ENCODE data around the gene ACVR1B.

Gene ACVR1B

DNA sequence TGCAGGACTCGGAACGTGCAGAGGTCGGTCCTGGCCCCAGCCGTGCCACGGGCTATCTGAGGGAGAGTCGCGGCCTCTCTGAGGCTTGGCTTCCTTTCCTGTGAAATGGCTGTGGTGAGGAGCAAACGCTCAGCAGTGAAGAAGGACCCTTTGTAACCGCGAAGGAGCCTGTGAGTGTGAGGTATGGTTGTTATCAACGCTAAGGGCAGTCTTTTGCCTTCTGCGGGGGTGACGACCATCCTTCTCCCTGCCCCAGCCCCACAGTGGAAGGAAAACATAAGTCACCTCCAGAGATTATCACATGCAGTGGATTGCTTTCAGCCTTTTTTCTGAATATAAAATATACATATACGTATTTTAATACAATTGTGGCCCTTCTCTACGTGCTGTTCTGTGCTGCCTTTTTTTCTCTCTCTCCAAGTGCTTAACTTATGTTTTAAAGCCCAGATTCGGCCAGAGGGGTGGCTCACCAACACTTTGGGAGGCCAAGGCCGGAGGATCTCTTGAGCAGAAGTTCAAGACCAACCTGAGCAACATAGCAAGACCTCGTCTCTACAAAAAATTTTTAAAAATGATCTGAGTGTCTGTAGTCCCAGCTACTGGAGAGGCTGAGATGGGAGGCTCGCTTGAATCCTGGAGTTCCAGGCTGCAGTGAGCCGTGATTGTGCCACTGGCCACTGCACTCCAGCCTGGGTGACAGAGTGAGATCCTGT, 72.6 kb downstream of the ACVR1B start:
- no peak for DNase-seq

DNA sequence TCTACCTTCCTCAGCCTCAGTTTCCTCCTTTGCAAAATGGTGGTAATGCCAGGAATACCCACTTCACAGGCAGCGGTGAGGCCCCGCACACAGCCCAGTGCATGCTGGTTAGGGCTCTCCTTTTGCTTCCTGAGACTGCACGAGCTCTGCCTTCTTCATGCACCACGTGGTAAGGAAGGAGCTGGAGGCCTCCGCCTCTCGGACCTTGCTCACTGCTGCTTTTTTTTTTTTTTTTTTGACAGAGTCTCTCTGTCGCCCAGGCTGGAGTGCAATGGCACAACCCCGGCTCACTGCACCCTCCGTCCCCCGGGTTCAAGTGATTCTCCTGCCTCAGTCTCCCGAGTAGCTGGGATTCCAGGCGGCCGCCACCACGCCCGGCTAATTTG, 73.3 kb downstream of the ACVR1B start:
- DNase-seq: no peak

DNA sequence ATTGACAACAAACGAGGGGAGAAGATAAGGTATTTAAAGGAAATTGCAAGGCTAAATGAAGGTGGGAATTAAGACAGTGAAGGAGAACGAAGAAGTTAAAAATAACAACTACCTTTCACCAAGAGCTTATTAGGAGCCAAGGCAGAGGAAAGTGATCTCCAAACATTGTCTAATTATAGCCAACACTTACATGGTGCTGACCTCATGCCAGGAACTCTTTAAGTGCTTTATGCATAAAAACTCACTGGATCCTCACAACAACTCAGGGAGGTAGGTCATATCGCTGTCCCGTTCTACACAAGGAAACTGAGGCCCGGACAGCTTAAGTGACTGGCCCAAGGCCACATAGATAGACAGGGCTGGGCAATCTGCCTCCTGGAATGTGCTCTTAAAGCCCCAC, 74.8 kb downstream of the ACVR1B start:
- no peak for DNase-seq

DNA sequence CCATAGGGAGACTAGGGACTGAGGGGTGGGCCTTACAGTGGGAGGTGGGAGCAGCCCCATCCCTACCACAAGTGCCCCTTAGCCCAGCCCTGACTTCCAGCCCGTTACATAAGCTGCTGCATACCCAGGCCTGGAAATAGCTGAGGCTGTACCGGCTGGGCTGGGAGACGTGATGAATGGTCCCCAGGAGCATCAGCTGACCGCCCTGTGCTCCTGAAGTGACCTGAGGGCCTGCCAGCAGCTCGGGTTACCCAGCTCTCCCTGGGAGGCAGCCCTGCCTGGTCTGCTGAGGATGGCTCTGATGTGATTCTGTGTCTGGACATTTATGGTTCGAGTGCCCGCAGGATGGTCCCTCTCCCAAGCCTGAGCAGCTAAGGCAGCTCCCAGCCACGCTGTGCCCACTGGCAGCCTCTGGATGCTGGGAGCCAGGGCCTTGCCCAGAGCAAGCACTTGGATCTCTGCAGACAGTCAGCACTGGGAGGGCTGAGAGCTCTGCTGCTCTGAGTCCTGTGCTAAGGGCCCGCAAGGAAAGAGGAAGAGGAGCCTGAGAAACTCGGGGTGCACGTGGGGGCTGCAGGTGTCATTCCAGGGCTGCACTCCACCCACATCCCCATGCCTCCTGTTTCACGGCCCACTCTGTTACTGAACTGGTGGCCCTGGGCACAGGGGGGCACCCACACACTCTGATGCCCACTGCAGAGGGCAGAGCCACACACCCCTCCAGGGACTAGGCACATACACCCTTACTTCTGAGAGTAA, 75.8 kb downstream of the ACVR1B start:
- DNase-seq: no peak

DNA sequence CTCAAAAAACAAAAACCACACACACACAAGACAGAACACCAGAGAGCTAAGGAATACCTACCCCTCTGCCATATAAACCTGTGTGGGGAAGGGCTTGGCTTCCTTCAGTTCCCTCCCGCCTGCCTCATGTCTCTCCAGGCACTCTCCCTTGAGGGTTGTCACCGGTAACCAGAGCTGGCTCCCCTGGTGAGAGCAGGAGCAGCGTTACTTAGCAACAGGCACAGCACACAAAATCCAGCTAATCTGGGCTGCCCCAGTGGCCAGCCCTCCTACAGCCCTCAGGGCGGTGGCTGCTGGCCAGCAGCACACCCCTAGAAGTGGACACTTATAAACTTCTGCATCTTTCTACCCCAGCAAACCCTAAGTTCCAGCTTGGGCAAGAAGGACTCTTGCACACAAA, 78.2 kb downstream of the ACVR1B start:
- DNase-seq: no peak

DNA sequence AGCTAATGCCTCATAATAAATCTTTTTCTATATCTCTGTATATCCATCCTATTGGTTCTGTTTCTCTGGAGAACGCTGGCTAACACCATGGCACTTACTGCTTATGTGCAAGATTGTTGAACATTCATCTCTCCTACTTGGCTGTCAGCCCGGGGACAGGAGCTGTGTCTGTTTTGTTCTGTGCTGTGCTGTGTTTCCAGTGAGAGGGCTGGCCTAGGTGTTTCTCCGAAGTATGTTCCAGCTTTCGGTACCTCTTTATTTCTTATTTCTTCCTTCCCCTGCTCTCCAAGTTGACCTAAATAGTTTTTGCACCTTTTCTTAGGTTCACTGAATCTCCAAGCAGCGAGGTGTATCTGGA, 80.9 kb downstream of the ACVR1B start:
- peak; percentile 49 for DNase-seq

DNA sequence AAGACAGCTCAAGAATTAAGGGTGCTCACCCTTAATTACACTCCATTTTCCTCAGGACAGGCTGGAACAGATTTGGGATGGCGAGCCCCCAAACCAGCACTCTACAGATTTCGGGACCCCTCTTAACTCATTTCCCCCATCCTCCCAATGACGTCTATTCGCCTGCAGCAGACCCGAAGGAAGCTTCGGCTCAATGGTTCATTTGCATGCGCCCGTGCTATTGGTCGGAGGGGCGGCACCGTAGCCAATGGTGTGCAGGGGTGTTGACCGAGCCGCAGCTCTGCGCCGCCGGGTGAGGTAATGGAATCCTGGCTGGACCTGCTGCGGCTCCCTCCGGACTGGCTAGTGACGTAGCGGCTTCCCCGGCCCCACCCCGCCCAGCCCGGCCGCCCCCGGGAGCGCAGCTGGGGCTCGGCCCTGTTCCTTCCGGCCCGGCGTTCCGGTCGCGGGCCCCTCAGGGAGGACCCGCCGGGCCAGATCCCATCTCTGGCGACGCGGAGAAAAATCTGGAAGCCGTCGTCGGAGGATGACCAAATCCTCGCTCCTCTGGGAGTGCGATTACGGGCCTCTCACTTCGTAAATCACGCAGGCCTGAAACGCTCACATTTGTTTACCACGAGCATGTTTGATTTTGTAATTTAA, 81.4 kb downstream of the ACVR1B start:
- DNase-seq: peak; percentile 96

DNA sequence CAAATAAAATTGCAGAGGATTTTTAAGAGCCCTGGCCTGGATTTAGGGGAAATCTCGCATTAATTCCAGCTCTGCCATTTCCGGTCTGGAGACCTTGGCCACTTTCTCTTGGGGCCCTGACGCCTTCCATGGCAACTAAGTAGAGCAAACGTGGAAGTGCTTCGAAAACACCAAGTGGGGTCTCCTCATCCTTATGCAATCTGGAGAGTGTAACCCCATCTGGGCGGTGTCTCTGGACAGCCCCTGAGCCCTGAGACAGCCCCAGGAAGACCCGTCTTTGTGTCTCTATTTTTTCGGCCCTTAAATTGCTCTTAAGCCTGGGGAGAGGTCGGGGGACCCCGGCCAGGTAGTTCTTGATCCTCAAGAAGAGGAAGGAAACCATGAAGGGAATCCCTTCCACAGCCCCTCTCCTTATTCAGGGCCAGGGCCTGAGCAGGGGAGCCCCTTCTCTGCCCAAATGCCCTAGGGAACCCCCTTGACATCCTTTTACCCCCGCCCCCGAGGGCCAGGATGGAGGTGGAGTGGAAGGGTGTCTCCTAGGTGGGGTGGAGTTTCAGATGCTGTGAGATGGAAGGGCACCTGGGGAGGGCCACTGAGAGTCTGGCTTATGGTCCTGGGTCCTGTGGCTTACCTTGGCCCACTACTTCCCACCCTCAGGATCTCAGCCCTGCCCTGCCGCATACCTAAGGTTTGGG, 82.1 kb downstream of the ACVR1B start:
- no peak for DNase-seq

DNA sequence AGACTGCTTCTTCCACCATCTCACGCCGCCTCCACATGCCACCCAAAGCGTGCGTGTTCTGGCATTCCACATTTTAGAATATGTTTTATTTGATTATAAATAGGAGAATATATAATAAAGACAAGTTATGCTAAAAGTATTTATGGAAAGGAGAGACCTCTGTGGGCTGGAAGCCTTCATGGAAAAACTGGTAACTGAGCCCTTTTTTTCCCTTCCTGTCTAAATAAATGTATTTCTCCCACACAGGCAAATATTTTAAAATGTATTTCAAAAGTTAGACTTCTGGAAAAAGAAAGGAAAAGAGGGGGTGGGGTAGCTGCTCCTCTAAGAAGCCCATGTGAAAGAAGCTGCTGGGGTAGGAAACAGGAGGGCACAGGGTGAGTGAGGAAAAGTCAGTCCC, 83.7 kb downstream of the ACVR1B start:
- no peak for DNase-seq

DNA sequence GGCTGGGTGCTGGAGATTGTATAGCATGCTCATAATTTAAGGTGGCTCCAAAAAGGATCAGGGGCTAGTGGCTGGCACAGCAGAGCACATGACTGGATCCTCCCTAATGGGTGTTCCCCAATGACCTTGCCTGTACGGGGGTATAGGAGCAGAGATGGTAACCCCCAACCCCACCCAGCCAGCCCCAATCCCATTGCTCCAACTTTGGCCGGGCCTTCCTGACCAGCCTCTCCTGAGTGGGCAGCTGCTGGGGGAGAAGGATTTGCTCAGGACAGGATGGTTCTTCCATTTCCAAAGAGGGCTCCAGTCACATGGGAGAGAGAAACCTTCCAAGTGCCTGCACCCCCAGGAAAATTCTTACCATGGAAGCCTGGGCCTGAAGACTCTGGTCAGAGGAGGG, 84.4 kb downstream of the ACVR1B start:
- no peak for DNase-seq

DNA sequence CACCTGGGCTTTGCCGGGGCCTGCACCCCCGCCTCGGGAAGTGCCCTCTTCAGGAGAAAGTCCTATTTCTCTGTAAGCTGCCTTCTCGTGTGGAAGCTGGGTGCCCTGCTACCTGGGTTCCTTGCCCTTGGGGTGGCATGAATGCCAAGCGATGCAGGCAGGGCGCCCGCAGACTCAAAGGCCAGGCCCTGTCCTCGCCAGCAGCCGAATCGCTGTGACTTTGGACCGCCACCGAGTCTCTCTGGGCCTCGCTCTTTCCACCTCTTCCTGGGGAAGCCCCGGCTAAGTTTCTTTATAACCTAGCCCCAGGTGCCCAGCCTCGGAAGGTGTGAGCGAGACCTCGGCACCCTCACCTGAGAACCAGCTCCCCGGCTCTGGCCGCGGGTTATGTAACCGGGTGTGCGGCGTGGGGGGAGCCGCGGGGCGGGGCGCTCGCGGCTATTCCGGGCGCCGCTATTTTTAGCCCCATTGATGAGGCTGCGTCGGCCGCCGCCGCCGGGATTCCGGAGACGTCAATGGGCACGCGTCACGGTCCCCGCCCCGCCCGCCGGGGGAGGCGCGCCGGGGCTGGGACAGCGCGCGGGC, 85.2 kb downstream of the ACVR1B start:
- DNase-seq: peak; percentile 80

DNA sequence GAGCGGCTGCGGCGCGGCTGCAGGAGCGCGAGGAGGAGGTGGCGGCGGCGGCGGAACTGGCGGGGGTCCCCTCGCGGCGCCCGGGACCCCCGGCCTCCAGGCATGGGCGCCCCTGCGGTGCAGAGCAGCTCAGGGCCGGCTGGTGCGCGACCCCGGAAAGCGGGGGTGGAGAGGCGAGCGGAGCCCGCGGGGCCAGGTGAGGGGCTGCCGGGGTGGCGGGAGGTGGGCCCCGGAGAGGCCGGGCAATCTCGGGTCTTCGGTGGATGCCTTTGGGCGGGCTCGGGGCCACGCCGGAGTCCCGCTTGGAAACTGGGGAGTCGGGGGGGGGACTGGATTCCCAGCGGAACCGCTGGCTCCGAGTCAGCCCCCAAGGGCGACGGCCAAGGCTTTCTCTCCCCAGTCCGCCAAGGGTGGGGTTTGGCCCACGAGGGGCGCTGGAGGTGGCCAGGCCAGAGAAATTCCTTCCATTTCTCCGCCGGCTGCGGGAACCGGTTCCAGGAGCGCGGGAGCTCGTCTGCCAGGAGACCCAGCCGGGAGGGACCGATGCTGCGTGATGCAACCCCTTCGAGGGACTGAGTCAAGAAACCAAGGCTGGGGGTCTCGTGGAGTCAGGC, 85.9 kb downstream of the ACVR1B start:
- DNase-seq: peak; percentile 54

DNA sequence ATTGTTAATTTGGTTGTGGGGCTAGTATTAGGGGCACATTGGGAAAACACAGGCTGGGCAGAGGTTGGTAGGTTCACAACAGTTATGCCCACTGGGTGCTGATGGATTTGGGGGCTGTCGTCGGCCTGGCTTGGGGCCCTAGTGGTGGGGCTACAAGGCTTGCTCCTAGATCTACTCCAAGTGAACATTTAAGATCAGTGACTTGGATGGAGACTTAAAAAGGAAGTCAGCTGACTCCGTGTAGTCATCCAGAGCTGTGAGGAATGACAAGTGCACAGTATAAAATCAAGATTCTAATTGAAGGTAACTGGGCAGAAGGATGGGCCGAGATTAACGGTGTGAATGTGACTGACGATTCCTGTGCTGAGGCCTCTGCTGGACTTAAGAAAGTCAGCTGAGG, 86.9 kb downstream of the ACVR1B start:
- DNase-seq: no peak

DNA sequence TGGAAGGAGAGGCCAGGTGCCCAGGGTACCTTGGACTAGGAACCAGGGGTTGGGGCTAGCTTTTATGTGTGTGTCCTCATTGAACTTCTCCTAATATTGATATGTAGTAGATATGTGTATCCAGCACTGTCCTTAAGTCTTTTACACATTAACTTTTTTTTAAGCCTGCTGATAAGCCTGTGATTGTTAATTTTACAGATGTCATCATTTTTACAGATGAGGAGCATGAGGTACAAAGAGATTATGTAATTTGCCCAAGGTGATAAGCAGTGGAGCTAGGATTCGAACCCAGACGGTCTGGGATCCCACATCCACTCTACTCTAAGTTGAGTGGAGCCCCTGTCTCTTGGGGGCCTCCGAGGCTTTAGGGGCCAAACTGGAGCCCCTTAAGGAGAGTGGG, 89.5 kb downstream of the ACVR1B start:
- no peak for DNase-seq

DNA sequence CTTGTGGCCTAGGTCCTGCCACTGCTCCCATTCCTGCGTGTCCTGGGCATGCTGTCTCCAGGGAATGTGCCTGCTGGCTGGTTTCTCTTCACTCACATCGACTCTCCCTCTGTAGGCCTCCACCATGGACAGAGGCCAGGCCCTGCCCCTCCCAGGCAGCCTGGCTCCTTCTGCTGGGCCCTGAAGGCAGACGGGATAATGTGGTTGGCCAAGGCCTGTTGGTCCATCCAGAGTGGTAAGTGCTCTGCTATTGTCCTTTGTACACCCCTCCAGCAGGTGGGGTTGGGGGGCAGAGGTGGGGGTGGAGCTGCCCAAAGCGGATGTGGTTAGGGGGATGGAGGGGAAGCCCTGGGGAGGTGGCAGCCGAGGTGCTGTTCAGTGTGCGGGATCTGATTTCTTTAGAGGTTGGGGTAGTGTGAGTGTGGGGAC, 90.2 kb downstream of the ACVR1B start:
- no peak for DNase-seq

DNA sequence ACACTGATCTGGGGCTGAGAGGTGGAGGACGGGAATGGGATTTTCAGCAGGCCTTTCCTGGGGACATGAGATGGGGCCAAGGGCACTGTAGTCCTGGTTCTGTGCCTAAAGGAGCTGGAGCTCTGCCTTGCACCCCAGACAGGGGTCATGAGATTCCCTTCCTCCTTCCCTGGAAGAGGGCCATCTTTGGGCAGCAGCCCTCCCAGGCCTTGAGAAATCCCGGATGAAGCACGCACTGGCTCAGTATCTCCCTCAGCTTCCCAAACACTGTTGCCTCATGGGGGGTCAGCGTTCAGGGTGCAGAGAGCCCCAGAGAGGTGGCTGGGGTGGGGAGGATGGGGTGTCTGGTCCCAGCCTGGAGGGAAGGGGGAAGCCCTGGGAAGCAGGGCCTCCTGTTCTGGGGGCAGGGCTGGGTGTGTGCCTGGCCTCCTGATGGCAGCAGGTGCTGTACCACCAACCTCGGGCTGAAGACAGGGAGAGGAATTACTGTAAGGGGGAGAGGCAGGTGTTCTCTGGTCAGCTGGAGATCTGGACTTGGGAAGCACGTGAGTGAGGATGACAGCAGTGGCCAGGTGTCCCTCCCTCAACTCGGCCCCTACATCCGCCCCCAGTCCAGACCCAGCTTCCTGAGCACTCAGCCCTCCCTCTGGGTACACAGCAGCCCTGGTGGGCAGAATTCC, 91.3 kb downstream of the ACVR1B start:
- no peak for DNase-seq

DNA sequence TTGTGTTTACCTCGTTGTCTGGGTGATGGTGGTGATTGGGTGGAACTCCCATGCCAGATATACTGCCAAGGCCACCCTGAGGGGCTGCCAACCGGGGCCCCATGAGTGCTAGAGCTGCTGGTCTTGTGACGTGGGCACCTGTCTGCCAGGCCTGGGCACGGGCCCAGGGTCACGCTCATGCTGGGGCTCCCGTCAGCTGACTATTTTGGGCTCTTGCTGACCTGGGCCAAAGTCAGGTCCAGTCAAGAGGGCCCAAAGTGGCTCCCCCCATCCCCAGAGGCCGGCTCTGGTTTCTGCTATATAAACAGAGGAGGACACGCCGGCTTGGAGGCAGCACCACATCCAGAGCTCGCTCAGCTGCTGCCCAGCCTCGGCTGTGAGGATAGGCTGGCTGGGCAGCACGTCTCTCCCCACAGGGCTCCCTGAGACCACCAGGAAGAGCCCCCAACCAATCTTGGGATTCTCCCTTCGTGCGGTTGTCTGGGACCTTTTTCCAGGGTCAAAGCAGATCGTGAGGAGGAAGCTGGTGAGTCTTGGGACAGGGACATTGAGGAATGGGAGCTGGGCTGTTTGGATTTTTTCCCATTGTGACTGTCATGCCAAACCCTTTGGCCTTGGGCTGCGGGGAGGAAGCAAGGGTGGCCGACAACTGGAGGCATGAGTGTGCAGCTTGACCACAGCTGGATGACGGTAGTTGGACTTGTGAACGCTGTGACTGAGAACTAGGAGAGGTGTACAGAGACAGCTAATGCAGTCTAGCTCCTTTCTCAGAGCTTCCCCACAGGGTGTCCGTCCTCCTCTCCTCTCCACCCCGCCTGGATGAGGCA, 92.1 kb downstream of the ACVR1B start:
- no peak for DNase-seq

DNA sequence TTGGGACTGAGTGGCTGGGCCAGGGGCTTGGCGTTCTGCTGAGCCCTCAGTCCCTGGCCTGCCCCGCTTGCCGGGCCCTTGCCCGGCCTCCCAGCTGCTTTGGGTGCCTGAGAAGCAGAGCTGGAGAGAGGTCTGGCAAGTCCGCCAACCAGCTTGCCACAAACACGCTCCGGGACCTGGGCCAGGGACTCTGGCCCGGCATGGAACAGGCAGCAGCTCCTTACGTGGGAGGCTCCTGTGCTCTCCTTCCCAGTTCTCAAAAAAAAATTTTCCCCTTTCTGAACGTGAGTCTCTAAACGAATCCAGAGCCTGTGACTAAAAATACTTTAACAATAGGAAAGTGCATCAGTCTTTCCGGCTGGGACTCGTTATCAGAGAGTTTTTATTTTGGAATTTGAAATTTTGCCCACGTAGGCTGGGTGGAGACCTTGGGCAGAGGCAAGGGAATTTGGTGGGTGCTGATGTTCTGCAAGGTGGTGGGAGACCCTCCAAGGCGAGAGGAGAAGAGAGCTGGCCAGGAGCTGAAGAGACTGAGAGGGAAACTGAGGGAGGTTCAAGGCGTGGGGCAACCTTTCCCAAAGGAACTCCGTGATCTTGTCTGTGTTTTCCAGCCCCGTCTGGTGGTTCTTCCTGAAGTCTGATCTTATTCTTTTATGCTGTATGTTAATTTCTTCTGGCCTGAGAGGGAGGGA, 92.9 kb downstream of the ACVR1B start:
- DNase-seq: peak; percentile 52

DNA sequence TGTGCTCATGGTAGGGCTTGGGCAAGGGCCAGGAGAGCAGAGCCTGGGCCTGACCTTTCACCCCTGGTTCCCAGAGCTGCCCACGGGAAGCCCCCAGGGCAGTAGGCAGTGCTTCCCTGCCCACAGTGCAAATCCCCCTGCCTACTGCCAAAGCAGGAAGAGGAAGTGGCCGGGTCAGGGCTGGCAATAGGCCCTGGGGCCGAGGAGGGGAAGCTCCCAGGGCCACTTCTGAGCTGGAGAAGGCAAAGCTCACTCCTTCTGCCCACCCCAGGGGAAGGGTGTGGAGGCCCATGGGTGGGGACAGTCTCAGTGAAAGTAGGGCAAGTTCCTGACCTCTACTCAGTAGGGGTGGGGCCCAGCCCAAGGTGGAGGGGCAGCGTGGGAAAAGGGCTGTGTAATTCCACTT, 94.3 kb downstream of the ACVR1B start:
- no peak for DNase-seq

All from fibroblast of skin of abdomen (primary cell).